ENCODE results near the gene GRWD1. TPM values are rescaled to one million over a fixed set of nuclear protein-coding genes. Genes with fewer than 3 reads are reported as not detected.
"Not testable (repeated sequence)": the region's sequence is repeated elsewhere in the genome, so short reads cannot be mapped to it uniquely, and the experiment has no call there.

The GRWD1 gene
- total RNA-seq, 1 donor from 2014 or later, result 44.1 TPM

- DNase-seq (ENCODE audit: low read depth), result no peak
Measured at GRCh38 chr19:48478339-48479256, 32.8 kb downstream of the GRWD1 start.

GRCh38 chr19:48479686-48480085 lies 33.9 kb downstream of the GRWD1 start:
- DNase-seq (ENCODE audit: low read depth), result no peak

- no peak for DNase-seq (ENCODE audit: low read depth)
Measured at GRCh38 chr19:48480183-48480557, 34.4 kb downstream of the GRWD1 start.

- no peak for DNase-seq (ENCODE audit: low read depth)
Measured at GRCh38 chr19:48480558-48481500, 35.0 kb downstream of the GRWD1 start.

GRCh38 chr19:48481846-48482639 lies 36.3 kb downstream of the GRWD1 start:
- DNase-seq (ENCODE audit: low read depth), result peak; percentile 80

- no peak for DNase-seq (ENCODE audit: low read depth)
Measured at GRCh38 chr19:48483301-48483700, 37.5 kb downstream of the GRWD1 start.

- no peak for DNase-seq (ENCODE audit: low read depth)
Measured at GRCh38 chr19:48484247-48484893, 38.6 kb downstream of the GRWD1 start.

GRCh38 chr19:48484931-48485612 lies 39.3 kb downstream of the GRWD1 start:
- DNase-seq (ENCODE audit: low read depth), result no peak

- DNase-seq (ENCODE audit: low read depth), result not testable (repeated sequence)
Measured at GRCh38 chr19:48486706-48487105, 40.9 kb downstream of the GRWD1 start.

GRCh38 chr19:48487544-48487943 lies 41.8 kb downstream of the GRWD1 start:
- no peak for DNase-seq (ENCODE audit: low read depth)

GRCh38 chr19:48487948-48488347 lies 42.2 kb downstream of the GRWD1 start:
- peak; percentile 91 for DNase-seq (ENCODE audit: low read depth)

GRCh38 chr19:48488478-48488877 lies 42.7 kb downstream of the GRWD1 start:
- not testable (repeated sequence) for DNase-seq (ENCODE audit: low read depth)

- DNase-seq (ENCODE audit: low read depth), result peak; percentile 64
Measured at GRCh38 chr19:48489608-48490216, 43.9 kb downstream of the GRWD1 start.

GRCh38 chr19:48490981-48491792 lies 45.4 kb downstream of the GRWD1 start:
- no peak for DNase-seq (ENCODE audit: low read depth)

- no peak for DNase-seq (ENCODE audit: low read depth)
Measured at GRCh38 chr19:48491793-48492123, 46.0 kb downstream of the GRWD1 start.

GRCh38 chr19:48492925-48493717 lies 47.3 kb downstream of the GRWD1 start:
- peak; percentile 92 for DNase-seq (ENCODE audit: low read depth)

- DNase-seq (ENCODE audit: low read depth), result no peak
Measured at GRCh38 chr19:48493718-48494401, 48.1 kb downstream of the GRWD1 start.
